ENCODE measurements around the gene OXCT1. TPM values are rescaled to one million over a fixed set of nuclear protein-coding genes. Genes with fewer than 3 reads are reported as not detected.

OXCT1 gene
- total and polyA plus RNA-seq, 2 of the 8 experiments (the other 6 are each of a cell fraction or from before 2014, with no cell fraction given), result 10.1 to 28.2 TPM

DNA sequence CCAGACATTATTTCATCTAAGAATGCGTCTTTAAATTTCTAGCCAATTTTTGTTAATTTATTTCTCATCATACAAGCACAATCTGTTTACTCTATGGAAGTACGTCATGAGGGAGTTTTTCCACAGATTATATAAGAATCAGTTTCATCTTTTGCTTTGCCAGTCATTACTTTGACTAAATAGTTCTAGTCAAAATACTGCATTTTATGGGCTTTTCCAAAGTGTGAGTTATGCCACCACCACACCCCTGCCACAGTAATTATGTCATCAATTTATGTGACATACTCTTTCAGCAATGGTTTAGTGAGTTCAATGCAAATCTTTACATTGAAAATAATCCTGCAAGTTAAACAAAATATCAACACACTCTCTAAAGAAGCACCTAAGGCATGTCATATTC is 35.9 kb upstream of the OXCT1 start:
- Histone ChIP-seq H4K91ac (replicated peaks; ENCODE audit: insufficient read length, low read length) (no peak overlapping the region), H3K23ac (ENCODE audit: insufficient read length) (no peak overlapping the region), H4K8ac (ENCODE audit: extremely low read depth, insufficient read depth, low read length) (no peak overlapping the region), H2AFZ (ENCODE audit: low read length) (no peak overlapping the region), H3K4ac (replicated peaks; ENCODE audit: insufficient read length, low read depth, low read length) (no peak overlapping the region), H3K27ac (ENCODE audit: low read depth, low read length) (no peak overlapping the region), H2BK20ac (ENCODE audit: low read length) (no peak overlapping the region), H2BK120ac (replicated peaks; ENCODE audit: low read depth, low read length) (no peak overlapping the region), H4K5ac (ENCODE audit: insufficient read length, low read depth, low read length) (no peak overlapping the region), H3K36me3 (ENCODE audit: control insufficient read depth in 2 of 4, insufficient read depth in 4 of 4, low read length in 3 of 4) (peaks cover 4 to 37% (median 18%) of the 10 kb centered on the region in 4 experiments; a peak in 7 of 8 replicates), H3K4me1 (replicated peaks in 1 of 4; ENCODE audit: control insufficient read depth in 3 of 4, insufficient read depth in 4 of 4, low read length in 3 of 4) (no peaks in the 10 kb centered on the region; a peak in 1 of 7 replicates), H3K23me2 (ENCODE audit: low read depth, low read length) (peaks cover 3% of the 10 kb centered on the region; the same call in 1 of the 2 replicates), H3K18ac (ENCODE audit: extremely low read depth, low read length) (no peak overlapping the region), H4K20me1 (replicated peaks in 1 of 2; ENCODE audit: control insufficient read depth in 1 of 2, insufficient read depth in 2 of 2, low read length in 2 of 2) (peaks cover 0 to 2% of the 10 kb centered on the region in 2 experiments), H2AK5ac (ENCODE audit: low read depth, low read length) (no peak overlapping the region), H2BK5ac (ENCODE audit: low read depth, low read length) (no peak overlapping the region), H2BK12ac (ENCODE audit: low read depth, low read length) (no peak overlapping the region), H3K9ac (replicated peaks in 1 of 4; ENCODE audit: extremely low read depth in 1 of 4, low read depth in 3 of 4, low read length in 3 of 4) (no peak overlapping the region), H3K27me3 (replicated peaks in 1 of 4; ENCODE audit: control insufficient read depth in 3 of 4, extremely low read depth in 1 of 4, insufficient read depth in 3 of 4, low read length in 3 of 4) (no peaks in the 10 kb centered on the region; a peak in 1 of 7 replicates), H3K79me2 (ENCODE audit: control insufficient read depth in 1 of 2, insufficient read depth in 2 of 2, low read length in 2 of 2) (peaks cover 3 to 35% of the 10 kb centered on the region in 2 experiments), H3K9me3 (ENCODE audit: insufficient read depth in 2 of 2, low read depth in 1 of 2, low read length in 1 of 2) (no peaks in the 10 kb centered on the region), H3K56ac (replicated peaks; ENCODE audit: insufficient read length, low read depth, low read length) (no peak overlapping the region), H3K4me2 (ENCODE audit: insufficient read depth in 1 of 2, low read depth in 2 of 2, low read length in 2 of 2) (no peak overlapping the region), H2BK15ac (ENCODE audit: low read length) (no peak overlapping the region), H3K14ac (ENCODE audit: insufficient read length) (no peak overlapping the region), H3K4me3 (ENCODE audit: extremely low read depth in 1 of 4, insufficient read depth in 2 of 4, low read depth in 3 of 4, low read length in 4 of 4) (no peak overlapping the region), H3K79me1 (ENCODE audit: low read depth, low read length) (peaks cover 2% of the 10 kb centered on the region; the same call in 1 of the 2 replicates)
- POLR2A ChIA-PET (ENCODE audit: partially characterized antibody), result no interaction called here
- TF ChIP-seq TBP (IDR thresholded peaks at IDR 0.05; ENCODE audit: low read depth, low read length), result no peak
- TF ChIP-seq, protein P1, sequence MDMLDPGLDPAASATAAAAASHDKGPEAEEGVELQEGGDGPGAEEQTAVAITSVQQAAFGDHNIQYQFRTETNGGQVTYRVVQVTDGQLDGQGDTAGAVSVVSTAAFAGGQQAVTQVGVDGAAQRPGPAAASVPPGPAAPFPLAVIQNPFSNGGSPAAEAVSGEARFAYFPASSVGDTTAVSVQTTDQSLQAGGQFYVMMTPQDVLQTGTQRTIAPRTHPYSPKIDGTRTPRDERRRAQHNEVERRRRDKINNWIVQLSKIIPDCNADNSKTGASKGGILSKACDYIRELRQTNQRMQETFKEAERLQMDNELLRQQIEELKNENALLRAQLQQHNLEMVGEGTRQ (IDR thresholded peaks at IDR 0.05; ENCODE audit: low read length), result no peak
- TF ChIP-seq RBBP5 (IDR thresholded peaks at IDR 0.05; ENCODE audit: borderline replicate concordance, low read depth, low read length), result no peak
- FAIRE-seq (no peak), DNase-seq (ENCODE audit: low read depth in 1 of 2, low spot score in 2 of 2) (no peak)
- CTCF ChIA-PET (ENCODE audit: partially characterized antibody), result no interaction called here
- WGBS, 2 experiments (ENCODE audit: extremely low coverage in 1 of 2, insufficient coverage in 1 of 2, insufficient read length in 1 of 2, insufficient replicate concordance in 2 of 2, low coverage in 1 of 2, low lambda C conversion rate in 2 of 2, missing lambda C conversion rate in 1 of 2), result 92% methylated on average over 2 of the region's 2 CpGs; no CpG with 5 or more reads in 1 of the 2 experiments

All from H1 (cell line).